Neural cell (in vitro differentiated cells): ENCODE results near the gene ROCK2. TPM values are rescaled to one million over a fixed set of nuclear protein-coding genes. Genes with fewer than 3 reads are reported as not detected.

Source experiments
- H2AFZ ChIP-seq: fragments of 200-600, 300-800 bp; sonication (generic), shearing (Covaris generic); 2 replicates; pipeline ENCODE4 v1.6.0; 2014; ENCODE audit warnings: low read depth, mild to moderate bottlenecking, antibody characterized with exemption, low read length, moderate library complexity
- H3F3A ChIP-seq: fragments of 200-600 bp; shearing (Covaris generic); 2 replicates; pipeline ENCODE4 v1.6.1; 2016; ENCODE audit warnings: mild to moderate bottlenecking, moderate library complexity, mixed read lengths, antibody characterized with exemption, low read length; ENCODE audit not compliant: insufficient read depth, poor library complexity, severe bottlenecking
- H3K27ac ChIP-seq: fragments of 200-600, 300-800 bp; sonication (generic), shearing (Covaris generic); 2 replicates; pipeline ENCODE4 v1.5.1; 2014; ENCODE audit warnings: mild to moderate bottlenecking, low read length, moderate library complexity
- H3K27me3 ChIP-seq: fragments of 300-800, 200-600 bp; sonication (generic), shearing (Covaris generic); 2 replicates; pipeline ENCODE4 v1.6.0; 2014; ENCODE audit warnings: mild to moderate bottlenecking, low read depth, low read length, moderate library complexity; ENCODE audit not compliant: insufficient read depth
- H3K36me3 ChIP-seq: fragments of 300-800, 200-600 bp; sonication (generic), shearing (Covaris generic); 2 replicates; pipeline ENCODE4 v1.5.1; 2014; ENCODE audit warnings: mild to moderate bottlenecking, antibody characterized with exemption, low read length, moderate library complexity; ENCODE audit not compliant: insufficient read depth
- H3K4me2 ChIP-seq: fragments of 300-800, 200-600 bp; sonication (generic), shearing (Covaris generic); 2 replicates; pipeline ENCODE4 v1.6.0; 2014; ENCODE audit warnings: mild to moderate bottlenecking, low read length
- H3K4me3 ChIP-seq: fragments of 300-800, 200-600 bp; sonication (generic), shearing (Covaris generic); 2 replicates; pipeline ENCODE4 v1.5.1; 2014; ENCODE audit warnings: mild to moderate bottlenecking, low read length, moderate library complexity
- H3K79me2 ChIP-seq: fragments of 200-600 bp; shearing (Covaris generic); replicated peaks from 2 replicates; pipeline ENCODE4 v1.6.0; 2014; ENCODE audit warnings: mild to moderate bottlenecking, low read length, moderate library complexity; ENCODE audit not compliant: insufficient read depth
- H3K9ac ChIP-seq: fragments of 300-800, 200-600 bp; sonication (generic), shearing (Covaris generic); 2 replicates; pipeline ENCODE4 v1.6.1; 2016; ENCODE audit warnings: mild to moderate bottlenecking, low read length, mixed read lengths
- H3K9me2 ChIP-seq: fragments of 200-600 bp; shearing (Covaris generic); 2 replicates; pipeline ENCODE4 v1.6.1; 2016; ENCODE audit warnings: mild to moderate bottlenecking, low read length, mixed read lengths; ENCODE audit not compliant: insufficient read depth
- H3K9me3 ChIP-seq: fragments of 200-600, 300-800 bp; sonication (generic), shearing (Covaris generic); 2 replicates; pipeline ENCODE4 v1.6.1; 2016; ENCODE audit warnings: mild to moderate bottlenecking, mixed run types, low read length, moderate library complexity, mixed read lengths
- H4K20me1 ChIP-seq: fragments of 200-600 bp; shearing (Covaris generic); 2 replicates; pipeline ENCODE4 v1.6.1; 2016; ENCODE audit warnings: mild to moderate bottlenecking, mixed run types; ENCODE audit not compliant: insufficient read depth
- EP300 ChIP-seq: fragments of 450-650 bp; conservative IDR thresholded peaks from 2 replicates; pipeline ENCODE4 v1.6.1; 2014; ENCODE audit warnings: antibody characterized with exemption, mild to moderate bottlenecking, moderate library complexity; ENCODE audit not compliant: poor library complexity, severe bottlenecking
- EZH2 ChIP-seq: fragments of 200-600, 300-800 bp; shearing (Covaris generic), sonication (generic); IDR thresholded peaks from 2 replicates; pipeline ENCODE4 v1.6.1; 2014; ENCODE audit warnings: antibody characterized with exemption, low read length, borderline replicate concordance, mild to moderate bottlenecking; ENCODE audit not compliant: insufficient read depth, poor library complexity, severe bottlenecking
- MXI1 ChIP-seq: fragments of 450-650 bp; conservative IDR thresholded peaks from 2 replicates; pipeline ENCODE4 v1.6.1; 2014; ENCODE audit warnings: antibody characterized with exemption, mild to moderate bottlenecking; ENCODE audit not compliant: poor library complexity, severe bottlenecking
- POLR2AphosphoS5 ChIP-seq: IDR thresholded peaks from 2 replicates; pipeline ENCODE4 v1.6.1; 2012
- RAD21 ChIP-seq: fragments of 450-650 bp; conservative IDR thresholded peaks from 2 replicates; pipeline ENCODE4 v1.6.1; 2014; ENCODE audit warnings: antibody characterized with exemption, mild to moderate bottlenecking, moderate library complexity
- REST ChIP-seq: IDR thresholded peaks from 2 replicates; pipeline ENCODE4 v1.6.1; 2012; ENCODE audit warnings: borderline replicate concordance
- SMC3 ChIP-seq: fragments of 450-650 bp; conservative IDR thresholded peaks from 2 replicates; pipeline ENCODE4 v1.6.1; 2014; ENCODE audit warnings: antibody characterized with exemption, mild to moderate bottlenecking, moderate library complexity; ENCODE audit not compliant: poor library complexity
- TAF1 ChIP-seq: IDR thresholded peaks from 2 replicates; pipeline ENCODE4 v1.6.1; 2012; ENCODE audit warnings: low read depth
- polyA plus RNA-seq: library from polyadenylated mRNA; depleted of rRNA; stranded (reverse); fragments of >200 nt; gene quantifications from 2 replicates; pipeline ENCODE4 v1.2.3, GENCODE V29; 2014
- TF ChIP-seq, protein P1 (sequence below): fragments of 450-650 bp; IDR thresholded peaks from 2 replicates; pipeline ENCODE4 v1.5.1; 2014; ENCODE audit warnings: antibody characterized with exemption, mild to moderate bottlenecking, moderate library complexity; ENCODE audit not compliant: poor library complexity, severe bottlenecking

Gene ROCK2
- polyA plus RNA-seq, 1 donor from 2014 or later: 25.7 TPM

DNA sequence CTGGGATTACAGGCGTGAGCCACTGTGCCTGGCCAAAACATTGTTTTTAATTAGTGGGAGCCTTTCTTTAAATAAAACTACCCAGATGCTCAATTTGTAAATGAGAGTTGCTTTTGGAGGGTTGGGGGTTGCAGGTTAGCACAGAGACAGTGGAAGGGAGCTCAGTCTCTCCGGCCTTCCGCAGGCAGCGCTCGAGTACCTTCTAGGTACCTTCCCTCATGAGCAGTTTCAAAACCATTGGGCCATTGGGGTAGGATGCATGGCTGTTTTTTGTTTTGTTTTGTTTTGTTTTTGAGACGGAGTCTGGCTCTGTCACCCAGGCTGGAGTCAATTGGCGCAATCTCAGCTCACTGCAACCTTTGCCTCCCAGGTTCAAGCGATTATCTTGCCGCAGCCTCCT, 170.2 kb downstream of the ROCK2 start:
- Histone ChIP-seq H3K9ac (no peak overlapping the region), H3K27ac (no peak overlapping the region), H3K27me3 (no peaks in the 10 kb centered on the region), H3K4me2 (no peak overlapping the region), H3F3A (no peaks in the 10 kb centered on the region), H3K9me3 (no peaks in the 10 kb centered on the region), H2AFZ (no peak overlapping the region), H4K20me1 (no peaks in the 10 kb centered on the region), H3K36me3 (no peaks in the 10 kb centered on the region), H3K4me3 (no peak overlapping the region), H3K79me2 (no peaks in the 10 kb centered on the region), H3K9me2 (no peaks in the 10 kb centered on the region)
- TF ChIP-seq POLR2AphosphoS5 (no peak), EZH2 (no peak), RAD21 (no peak), SMC3 (no peak), MXI1 (no peak), REST (no peak), TAF1 (no peak), EP300 (no peak)
- TF ChIP-seq, protein P1, sequence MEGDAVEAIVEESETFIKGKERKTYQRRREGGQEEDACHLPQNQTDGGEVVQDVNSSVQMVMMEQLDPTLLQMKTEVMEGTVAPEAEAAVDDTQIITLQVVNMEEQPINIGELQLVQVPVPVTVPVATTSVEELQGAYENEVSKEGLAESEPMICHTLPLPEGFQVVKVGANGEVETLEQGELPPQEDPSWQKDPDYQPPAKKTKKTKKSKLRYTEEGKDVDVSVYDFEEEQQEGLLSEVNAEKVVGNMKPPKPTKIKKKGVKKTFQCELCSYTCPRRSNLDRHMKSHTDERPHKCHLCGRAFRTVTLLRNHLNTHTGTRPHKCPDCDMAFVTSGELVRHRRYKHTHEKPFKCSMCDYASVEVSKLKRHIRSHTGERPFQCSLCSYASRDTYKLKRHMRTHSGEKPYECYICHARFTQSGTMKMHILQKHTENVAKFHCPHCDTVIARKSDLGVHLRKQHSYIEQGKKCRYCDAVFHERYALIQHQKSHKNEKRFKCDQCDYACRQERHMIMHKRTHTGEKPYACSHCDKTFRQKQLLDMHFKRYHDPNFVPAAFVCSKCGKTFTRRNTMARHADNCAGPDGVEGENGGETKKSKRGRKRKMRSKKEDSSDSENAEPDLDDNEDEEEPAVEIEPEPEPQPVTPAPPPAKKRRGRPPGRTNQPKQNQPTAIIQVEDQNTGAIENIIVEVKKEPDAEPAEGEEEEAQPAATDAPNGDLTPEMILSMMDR: no peak

- TF ChIP-seq TAF1: no peak
- TF ChIP-seq EZH2: no peak
- no peak for TF ChIP-seq RAD21
- TF ChIP-seq REST: no peak
- no peak for TF ChIP-seq MXI1
- TF ChIP-seq POLR2AphosphoS5: no peak
- no peak for TF ChIP-seq EP300
- TF ChIP-seq SMC3: no peak
- H3K4me3 ChIP-seq: no peak overlapping the region
- H3K9me2 ChIP-seq: no peaks in the 10 kb centered on the region
- no peak overlapping the region for H3K4me2 ChIP-seq
- no peak overlapping the region for H3K27ac ChIP-seq
- no peaks in the 10 kb centered on the region for H3K9me3 ChIP-seq
- H2AFZ ChIP-seq: no peak overlapping the region
- H3K27me3 ChIP-seq: no peaks in the 10 kb centered on the region
- H3K36me3 ChIP-seq: no peaks in the 10 kb centered on the region
- no peaks in the 10 kb centered on the region for H3F3A ChIP-seq
- H4K20me1 ChIP-seq: no peaks in the 10 kb centered on the region
- no peaks in the 10 kb centered on the region for H3K79me2 ChIP-seq
- no peak overlapping the region for H3K9ac ChIP-seq
Observed at GRCh38 chr2:11169333-11169732, 175.1 kb downstream of the ROCK2 start.
